Umbilical cord (tissue), 2 donors: ENCODE data around the gene HEATR5A. TPM values are rescaled to one million over a fixed set of nuclear protein-coding genes. Genes with fewer than 3 reads are reported as not detected.
"Not testable (repeated sequence)": the region's sequence is repeated elsewhere in the genome, so short reads cannot be mapped to it uniquely, and the experiment has no call there.

Source experiments
- DNase-seq: peaks from one replicate; pipeline ENCODE4 v3.0.0-alpha.2; 2015; ENCODE audit warnings: low spot score
- total RNA-seq: library from RNA; depleted of rRNA; stranded (reverse); fragments of >200 nt; gene quantifications from one replicate; pipeline ENCODE4 v1.2.3, GENCODE V29; 2014; ENCODE audit warnings: low replicate concordance; ENCODE audit not compliant: insufficient read depth

HEATR5A gene
- total RNA-seq, 1 donor from 2014 or later: 55.6 TPM

- no peak for DNase-seq
Observed at GRCh38 chr14:31283578-31284252, 136.6 kb downstream of the HEATR5A start.

DNA sequence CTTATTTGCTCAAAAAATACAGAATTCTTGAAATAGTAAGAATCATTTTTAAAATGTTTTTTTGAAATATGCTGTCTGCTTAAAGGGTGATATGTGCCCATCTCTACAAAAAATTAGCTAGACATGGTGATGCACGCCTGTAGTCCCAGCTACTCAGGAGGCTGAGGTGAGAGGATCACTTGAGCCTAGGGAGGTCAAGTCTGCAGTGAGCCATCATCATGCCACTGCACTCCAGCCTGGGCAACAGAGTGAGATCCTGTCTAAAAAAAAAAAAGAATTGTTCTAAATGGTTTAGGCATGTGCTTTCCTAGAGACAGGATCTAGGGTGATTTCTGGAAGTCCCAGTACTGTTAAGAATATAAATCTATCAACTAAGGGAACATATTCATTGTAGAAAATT, 137.2 kb downstream of the HEATR5A start:
- DNase-seq: no peak

DNA sequence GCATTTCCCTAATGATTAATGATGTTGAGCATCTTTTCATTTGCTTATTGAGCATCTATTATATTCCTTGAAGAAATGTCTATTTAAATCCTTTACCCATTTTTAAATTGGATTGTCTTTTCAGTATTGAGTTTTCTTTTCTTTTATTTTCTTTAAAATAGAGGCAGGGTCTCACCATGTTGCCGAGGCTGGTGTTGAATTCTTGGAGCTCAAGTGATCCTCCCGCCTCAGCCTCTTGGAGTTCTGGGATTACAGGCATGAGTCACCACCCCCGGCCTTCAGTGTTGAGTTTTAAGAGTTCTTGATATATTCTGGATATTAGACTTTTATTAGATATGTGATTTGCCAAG, 139.5 kb downstream of the HEATR5A start:
- no peak for DNase-seq

GRCh38 chr14:31280132-31280870, 140.0 kb downstream of the HEATR5A start:
- DNase-seq: no peak

- DNase-seq: no peak
Observed at GRCh38 chr14:31278883-31279282, 141.5 kb downstream of the HEATR5A start.

DNA sequence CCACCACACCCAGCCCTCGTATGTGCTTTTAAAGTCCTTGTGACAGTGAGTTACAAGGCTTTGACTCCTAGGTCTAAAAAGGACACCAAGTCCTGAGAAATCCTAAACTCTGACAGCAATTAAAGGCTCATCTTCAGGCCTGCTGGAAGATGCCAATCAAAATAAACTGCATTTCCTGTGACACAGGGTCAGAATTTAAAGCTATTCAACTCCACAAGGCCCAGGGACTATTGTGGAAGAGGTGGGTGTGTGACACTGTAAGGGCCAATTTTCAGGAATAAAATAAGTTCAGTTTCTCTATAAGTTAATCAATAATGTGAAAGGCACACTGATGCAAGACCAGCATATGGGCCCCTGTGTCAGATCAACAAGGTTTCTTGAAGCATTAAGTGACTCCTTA, 143.3 kb downstream of the HEATR5A start:
- DNase-seq: no peak

GRCh38 chr14:31276417-31276816, 143.9 kb downstream of the HEATR5A start:
- not testable (repeated sequence) for DNase-seq

- DNase-seq: no peak
Observed at GRCh38 chr14:31275731-31276130, 144.6 kb downstream of the HEATR5A start.

GRCh38 chr14:31271648-31272047, 148.7 kb downstream of the HEATR5A start:
- no peak for DNase-seq

GRCh38 chr14:31270196-31270772, 150.1 kb downstream of the HEATR5A start:
- no peak for DNase-seq

DNA sequence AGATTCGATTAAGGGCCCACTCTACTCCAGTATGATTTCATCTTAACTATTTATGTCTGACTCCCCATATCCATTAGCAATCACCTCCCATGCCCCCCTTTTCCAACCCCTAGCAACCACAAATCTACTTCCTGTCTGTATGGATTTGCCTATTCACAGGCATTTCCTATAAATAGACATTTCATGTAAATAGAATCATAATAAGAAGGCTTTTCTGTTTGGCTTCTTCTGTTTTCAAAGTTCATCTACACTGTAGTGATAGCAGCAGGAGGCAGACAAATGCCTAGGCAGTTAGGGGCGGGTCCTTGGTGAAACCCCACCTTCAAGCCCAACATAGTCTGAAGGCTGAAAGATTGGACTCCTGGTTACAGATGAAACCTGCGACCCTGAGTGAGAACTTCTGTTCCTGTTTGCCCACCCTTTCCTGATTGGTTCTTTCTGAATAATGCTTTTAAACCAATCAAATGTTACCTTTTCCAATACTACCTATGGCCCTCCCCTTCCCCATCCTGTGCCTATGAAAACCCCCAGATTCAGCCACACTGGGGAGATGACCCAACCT, 150.6 kb downstream of the HEATR5A start:
- no peak for DNase-seq

DNA sequence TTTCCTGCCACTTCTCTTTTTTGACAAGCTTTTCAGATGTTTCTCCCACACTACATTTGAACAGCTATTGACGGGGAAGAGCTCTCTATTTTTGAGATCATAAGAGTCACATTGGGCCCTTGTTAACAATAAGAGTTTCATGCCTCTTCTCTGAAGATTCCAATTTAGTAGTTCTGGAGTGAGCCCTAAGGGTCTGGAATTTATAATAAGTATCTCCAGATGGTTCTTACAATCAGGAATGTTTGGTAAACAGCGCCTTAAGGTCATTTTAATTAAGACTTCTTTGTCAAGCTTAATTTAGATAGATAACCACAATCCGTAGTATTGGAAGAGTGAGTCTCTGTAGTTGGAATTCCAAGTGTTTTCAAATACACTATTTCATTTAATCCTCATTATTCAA, 152.1 kb downstream of the HEATR5A start:
- no peak for DNase-seq

DNA sequence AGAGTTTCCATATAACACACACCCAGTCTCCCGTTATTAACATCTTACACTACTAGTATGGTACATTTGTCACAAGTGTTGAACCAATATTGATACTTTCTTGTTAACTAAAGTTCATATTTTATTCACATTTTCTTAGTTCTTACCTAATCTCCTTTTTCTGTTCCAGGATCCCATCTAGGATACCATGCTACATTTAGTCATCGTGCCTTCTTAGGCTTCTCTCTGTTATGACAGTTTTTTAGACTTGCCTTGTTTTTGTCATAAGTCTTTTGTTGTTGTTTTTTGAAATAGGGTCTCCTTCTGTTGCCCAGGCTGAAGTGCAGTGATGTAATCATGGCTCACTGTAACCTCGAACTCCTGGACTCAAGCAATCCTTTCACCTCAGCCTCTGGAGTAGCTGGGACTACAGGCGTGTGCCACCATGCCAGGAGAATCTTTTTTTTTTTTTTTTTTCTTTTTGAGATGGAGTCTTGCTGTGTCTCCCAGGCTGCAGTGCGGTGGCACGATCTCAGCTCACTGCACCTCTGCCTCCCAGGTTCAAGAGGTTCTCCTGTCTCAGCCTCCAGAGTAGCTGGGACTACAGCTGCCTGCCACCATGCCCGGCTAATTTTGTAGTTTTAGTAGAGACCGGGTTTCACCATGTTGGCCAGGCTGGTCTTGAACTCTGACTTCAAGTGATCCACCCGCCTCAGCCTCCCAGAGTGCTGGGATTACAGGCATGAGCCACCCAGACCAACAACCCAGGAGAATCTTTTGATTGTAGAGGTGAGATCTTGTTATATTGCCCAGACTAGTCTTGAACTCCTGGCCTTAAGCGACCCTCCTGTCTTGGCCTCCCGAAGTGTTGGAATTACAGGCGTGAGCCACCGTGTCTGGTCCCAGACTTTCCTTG, 153.7 kb downstream of the HEATR5A start:
- DNase-seq: no peak

DNA sequence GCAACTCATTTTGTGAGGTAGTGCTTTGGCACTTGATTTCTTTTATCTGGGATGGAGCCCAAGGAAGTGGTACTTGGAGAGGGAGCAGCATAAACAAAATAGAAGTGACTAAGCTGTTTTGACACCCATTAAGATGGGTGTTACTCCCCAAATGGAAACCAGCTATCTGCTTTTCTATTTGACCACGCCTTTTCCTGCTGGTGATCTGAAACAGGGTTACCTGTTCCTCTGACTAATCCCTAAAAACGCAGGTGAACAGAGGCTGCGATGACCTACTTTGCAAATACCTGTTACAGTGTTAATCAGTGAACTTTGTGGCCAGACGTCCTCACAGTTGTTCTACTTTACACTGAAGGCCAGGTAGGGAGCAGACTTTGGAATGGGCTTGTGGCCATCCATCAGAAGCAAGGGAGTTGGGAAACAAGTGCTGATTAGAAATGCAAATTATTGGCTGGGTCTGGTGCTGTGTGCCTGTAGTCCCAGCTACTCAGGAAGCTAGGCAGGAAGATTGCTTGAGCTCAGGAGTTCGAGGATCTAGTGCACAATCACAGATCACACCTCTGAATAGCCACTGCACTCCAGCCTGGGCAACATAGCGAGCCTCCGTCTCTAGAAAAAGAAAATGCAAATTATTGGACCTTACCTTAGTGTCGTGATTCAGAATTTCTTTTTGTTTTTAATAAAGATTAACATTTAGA, 154.5 kb downstream of the HEATR5A start:
- DNase-seq: no peak

DNA sequence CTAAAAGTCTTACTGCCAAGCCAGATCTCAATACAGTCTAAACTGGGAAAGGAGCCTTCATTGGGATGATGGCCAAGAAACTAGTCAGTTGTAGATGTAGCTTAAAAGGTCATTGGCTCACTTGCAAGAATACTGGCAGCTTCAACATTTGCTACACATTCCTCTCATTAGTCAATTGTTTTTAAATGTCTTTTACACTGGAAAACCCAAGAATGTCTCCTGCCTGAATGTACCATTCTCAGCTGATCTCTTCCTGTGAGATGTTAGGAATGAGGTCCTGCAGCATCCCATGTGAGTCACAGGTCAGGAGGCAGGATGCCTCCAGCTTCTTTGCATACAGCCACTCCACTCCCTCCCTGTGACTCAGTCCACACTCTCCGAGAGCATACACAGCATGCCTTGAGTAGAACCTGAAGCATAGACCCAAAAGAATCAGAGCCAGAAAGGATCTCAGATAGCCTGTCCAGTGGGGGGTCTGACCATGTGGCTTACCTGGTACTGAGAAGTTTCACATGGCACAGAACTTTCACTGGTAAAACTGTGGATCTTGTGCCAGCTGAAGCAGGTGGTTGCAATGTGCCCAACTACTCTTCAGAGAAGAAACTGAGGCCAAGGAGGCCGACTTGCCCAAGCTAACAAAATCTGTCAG, 156.7 kb downstream of the HEATR5A start:
- peak; percentile 65 for DNase-seq

DNA sequence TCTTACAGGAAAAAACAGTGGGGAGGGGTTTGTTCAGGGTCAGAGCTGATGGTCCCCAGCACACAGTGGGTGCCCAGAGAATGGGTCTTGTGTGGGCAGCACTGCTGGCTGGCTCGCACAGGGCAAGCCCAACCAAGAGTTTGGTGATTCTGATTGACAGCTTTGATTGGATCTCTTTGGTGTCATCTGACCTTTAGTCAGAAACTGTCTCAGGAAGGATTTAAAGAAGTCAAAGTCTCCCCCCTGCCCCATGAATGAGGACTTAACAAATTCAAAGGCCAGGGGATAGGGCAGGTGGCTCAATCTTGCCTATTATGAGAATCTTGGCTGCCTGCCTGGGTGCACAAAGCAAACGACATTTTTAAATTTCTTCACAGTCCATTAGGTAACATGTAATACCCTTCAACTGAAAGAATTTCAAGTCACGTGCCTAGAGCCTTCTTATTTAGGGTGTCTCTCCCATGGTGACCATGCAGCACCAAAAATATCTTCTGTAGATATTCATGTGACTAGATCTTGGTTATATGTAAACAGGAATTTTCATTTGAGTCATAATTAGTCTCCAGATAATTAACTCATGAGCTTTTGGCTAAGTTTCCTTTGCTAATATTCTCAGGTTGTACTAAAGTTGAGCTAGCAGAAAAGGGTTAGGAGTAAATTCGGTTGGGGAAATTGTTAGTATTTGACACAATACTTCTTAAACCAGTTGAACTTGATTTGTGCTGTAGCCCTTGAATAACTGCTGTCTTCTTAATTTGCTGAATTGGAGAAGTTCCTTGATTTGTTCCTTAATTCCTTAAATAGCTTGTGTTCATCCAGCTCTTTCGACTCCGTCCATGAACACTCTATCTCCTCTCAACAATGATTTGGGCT, 158.3 kb downstream of the HEATR5A start:
- DNase-seq: no peak

- no peak for DNase-seq
Observed at GRCh38 chr14:31261523-31261858, 158.9 kb downstream of the HEATR5A start.

DNA sequence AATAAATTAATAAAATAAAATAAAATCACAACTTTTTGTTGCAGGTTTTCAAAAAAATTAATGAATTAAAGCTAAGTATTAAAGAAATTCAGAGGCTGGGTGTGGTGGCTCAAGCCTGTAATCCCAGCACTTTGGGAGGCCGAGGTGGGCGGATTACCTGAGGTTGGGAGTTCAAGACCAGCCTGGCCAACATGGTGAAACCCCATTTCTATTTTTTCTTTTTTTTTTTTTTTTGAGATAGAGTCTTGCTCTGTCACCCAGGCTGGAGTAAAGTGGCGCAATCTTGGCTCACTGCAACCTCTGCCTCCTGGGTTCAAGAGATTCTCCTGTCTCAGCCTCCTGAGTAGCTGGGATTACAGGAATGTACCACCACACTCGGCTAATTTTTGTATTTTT, 161.3 kb downstream of the HEATR5A start:
- not testable (repeated sequence) for DNase-seq

GRCh38 chr14:31258427-31259039, 161.8 kb downstream of the HEATR5A start:
- DNase-seq: no peak
